Measurements from ENCODE around the gene SRL.
"Not testable (repeated sequence)": the region's sequence is repeated elsewhere in the genome, so short reads cannot be mapped to it uniquely, and the experiment has no call there.

SRL gene

DNA sequence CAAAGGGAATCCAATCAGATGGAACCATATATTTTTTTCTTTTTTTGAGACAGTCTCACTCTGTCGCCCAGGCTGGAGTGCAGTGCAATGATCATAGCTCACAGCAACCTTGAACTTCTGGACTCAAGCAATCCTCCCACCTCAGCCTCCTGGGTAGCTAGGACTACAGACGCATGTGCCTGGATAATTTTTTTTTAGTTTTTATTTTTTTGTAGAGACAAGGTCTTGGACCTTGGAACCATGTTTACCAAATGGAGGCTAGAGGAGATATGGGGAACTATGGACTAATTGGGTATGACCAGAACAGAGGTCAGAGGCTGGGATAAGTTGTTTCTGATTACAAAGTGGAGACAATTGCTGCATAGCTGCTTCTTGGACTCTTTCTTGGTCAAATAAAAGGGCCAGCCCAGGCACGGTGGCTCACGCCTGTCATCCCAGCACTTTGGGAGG is 84.5 kb downstream of the SRL start:
- no peak for DNase-seq

DNA sequence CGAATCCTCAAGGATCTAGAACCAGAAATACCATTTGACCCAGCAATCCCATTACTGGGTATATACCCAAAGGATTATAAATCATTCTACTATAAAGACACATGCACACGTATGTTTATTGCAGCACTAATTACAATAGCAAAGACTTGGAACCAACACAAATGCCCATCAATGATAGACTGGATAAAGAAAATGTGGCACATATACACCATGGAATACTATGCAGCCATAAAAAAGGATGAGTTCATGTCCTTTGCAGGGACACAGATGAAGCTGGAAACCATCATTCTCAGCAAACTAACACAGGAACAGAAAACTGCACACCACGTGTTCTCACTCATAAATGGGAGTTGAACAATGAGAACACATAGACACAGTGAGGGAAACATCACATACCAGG is 85.4 kb downstream of the SRL start:
- DNase-seq, result not testable (repeated sequence)

DNA sequence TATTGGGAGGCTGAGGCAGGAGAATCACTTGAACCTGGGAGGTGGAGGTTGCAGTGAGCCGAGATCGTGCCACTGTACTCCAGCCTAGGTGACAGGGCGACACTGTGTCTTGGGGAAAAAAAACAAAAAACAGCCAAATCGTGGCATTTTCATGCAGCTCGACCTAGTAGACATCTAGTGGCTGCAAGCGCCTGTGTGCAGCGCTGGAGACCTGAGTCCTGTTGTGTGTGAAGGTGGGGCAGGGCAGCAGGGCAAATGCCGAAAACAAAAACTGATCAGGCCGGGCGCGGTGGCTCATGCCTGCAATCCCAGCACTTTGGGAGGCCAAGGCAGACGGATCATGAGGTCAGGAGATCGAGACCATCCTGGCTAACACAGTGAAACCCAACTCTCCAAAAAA is 88.5 kb downstream of the SRL start:
- not testable (repeated sequence) for DNase-seq

DNA sequence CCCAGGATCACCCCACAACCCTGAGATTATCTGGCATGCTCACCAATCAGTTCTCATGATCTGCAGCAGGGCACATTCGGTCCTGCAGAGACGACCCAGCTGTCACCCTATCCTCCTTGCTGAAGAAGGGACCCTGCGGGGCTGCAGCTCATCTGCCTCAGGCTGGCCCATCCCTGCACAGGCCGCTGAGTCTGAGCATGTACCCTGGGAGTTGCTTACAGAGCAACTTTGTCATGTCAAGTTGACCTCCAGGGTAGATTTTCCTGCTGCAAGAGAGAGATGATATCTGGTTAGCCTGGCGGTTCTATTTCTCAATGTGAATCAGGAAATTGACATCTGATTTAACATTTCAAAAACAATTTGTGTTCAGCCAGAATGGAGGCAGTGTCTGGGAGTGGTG is 89.6 kb downstream of the SRL start:
- DNase-seq, result no peak

DNA sequence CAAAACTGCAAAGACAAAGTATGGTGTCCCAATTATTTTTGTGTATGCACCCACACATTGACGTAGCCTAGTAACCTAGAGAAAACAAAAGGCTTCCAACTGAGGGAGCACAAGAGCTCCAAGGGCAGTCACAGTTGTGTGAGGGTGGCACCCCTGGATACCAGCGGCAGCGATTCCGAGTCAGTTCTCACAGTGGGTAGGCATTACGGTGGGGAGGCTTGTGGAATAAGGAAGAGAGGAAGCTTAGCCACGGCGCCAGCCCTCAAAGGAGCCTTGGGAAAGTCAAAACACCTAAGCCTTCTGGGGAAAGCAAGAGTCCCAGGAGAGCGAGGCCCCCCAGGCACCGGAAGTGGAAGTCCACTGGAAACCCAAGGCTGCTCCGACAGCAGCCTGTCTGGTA is 94.6 kb downstream of the SRL start:
- DNase-seq, result no peak

DNA sequence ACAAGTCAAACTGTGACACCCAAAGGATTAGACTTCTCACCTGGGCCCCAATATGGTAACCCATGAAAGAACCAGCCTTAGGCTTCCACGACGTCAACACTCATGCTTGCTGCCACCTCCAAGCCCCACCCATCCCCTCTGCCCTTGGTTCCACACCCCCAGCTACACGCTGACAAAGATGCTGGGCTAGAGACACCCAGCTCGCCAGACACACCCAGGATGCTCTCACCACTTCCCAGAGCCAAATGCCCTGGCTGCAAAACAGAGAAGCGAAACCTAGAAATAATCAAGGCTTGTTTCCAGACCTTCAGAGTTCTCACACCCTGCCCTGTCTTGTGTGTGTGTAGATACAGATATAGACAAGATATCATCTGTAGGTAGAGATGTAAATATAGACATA is 99.6 kb downstream of the SRL start:
- DNase-seq, result no peak

DNA sequence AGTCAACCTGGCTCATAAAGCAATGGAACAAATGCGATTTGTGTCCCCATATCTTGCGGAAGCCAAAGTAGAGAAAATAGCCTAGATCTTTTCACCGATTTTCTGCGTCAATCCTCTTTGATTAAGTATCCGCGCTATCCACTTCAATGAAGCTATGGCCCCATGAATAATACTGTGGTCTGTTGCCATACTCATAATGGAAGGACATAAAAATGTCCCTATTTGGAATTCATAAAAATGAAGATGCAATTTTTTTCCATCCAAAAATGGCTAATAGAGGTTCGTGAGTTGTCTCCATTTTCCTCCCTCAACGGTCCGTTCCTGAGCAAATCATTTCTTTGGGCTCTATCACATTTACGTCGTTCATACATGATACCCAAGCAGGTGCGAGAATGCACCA is 100.3 kb downstream of the SRL start:
- no peak for DNase-seq

DNA sequence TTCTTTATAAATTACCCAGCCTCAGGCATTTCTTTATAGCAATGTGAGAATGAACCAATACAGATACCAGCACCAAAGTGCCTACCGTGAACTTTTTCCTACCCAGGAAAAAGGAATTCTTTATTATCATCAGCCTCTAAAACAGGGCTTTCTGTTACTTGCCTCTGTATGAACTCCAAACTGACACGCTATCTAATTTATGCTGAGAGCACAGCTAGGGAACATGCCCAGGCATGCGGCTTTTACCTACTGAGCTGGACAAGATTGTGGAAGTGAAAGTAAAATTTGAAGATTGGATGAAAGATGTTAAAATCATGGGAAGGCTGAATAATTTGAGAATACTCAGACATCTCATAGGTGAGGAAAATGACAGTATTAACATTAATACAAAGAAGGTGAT is 101.2 kb downstream of the SRL start:
- DNase-seq, result no peak

DNA sequence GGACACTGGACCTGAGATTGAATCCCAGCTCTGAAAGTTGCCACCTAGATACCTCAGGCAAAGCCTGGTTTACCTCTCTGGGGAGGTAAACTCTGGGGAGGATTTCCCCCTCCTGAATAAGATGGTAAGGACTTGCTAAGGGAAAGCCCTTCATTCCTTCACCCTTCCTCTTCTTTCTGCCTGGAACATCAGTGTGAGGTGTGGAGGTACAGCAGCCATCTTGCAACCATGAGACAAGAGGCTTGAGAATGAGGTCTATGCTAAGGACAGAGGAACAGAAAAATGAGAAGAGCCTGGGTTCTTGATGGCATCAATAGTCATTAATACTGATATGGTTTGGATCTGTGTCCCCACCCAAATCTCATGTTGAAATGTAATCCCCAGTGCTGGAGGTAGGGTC is 101.9 kb downstream of the SRL start:
- DNase-seq, result no peak
